ENCODE measurements around the gene GHRH.

Gene GHRH

GRCh38 chr20:37260923-37261322, 691 bp downstream of the GHRH start:
- DNase-seq (ENCODE audit: low read depth): no peak

- no peak for DNase-seq (ENCODE audit: low read depth)
These were observed 1.7 kb downstream of the GHRH start for GRCh38 chr20:37259865-37260264.

DNA sequence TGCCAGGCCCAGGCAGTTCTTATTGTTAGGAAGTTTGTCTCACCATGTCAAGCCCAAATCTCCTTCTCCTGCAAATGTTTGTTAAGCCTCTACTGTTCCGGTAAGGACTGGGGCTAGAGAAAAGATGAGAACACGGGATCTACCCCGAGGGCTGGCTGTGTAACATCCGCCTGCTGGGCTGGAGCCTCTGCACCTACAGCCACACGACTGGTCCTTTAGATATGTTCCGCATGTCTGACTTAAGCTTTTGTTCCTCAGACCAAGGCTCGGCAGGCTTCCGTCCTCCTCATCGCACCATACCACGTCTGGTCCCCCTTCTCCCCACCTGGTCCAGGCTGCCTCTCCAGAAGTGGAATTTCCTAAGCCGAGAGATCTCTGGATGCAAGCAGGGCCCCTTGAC, 2.6 kb downstream of the GHRH start:
- no peak for DNase-seq (ENCODE audit: low read depth)

- no peak for DNase-seq (ENCODE audit: low read depth)
These were observed 3.6 kb downstream of the GHRH start for GRCh38 chr20:37257988-37258387.

- DNase-seq (ENCODE audit: low read depth): no peak
These were observed 4.1 kb downstream of the GHRH start for GRCh38 chr20:37257530-37257929.

DNA sequence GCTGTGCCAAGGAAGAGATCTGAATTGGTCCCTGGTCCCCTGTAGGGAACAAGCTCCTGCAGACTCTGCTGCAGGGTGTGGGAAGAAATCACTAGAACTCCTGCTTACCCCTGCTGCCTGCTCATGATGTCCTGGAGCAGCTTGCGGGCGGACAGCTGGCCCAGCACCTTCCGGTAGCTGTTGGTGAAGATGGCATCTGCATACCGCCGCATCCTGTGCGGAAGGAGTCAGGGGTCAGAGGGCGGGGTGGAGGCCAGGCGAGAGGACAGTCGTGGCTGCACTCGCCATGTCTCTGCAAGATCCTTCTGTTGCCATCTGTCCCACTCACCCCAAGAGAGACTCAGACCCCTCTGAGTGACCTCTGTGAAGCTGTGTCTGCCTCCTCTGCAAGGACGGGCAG, 5.3 kb downstream of the GHRH start:
- DNase-seq (ENCODE audit: low read depth): no peak

- no peak for DNase-seq (ENCODE audit: low read depth)
These were observed 7.3 kb downstream of the GHRH start for GRCh38 chr20:37254114-37254878.

- no peak for DNase-seq (ENCODE audit: low read depth)
These were observed 8.5 kb downstream of the GHRH start for GRCh38 chr20:37253087-37253486.

DNA sequence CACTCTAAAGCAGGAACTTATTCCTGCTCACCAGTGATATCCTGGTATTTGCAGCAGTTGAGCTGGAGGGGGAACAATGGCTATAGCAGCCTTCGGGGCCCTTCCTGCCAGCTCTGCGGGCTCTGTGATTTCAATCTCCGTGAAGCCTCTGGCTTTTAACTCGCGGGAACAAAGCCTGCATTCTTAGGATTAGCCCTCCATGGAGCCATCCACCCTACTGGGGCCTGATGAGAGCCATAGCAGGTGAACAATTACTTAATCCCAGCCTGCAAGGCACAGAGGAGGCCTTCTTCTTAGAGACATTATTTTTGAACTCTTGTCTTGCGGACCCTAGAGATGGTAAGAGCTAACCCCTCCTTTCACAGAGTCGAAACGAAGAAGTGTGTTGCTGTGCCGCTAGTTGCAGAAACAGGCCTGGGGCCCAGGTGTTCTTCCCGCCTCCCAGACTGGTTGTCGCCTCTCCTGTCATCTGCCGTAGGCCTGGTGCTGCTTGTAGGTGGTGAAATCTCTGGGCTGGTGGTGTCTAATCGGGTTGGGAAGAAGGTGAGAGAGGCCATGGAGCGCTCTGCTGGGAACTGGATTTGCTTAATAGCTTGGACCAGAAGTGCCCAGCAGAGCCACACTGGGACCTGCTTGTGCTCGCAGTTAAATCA, 9.7 kb downstream of the GHRH start:
- no peak for DNase-seq (ENCODE audit: low read depth)

- DNase-seq (ENCODE audit: low read depth): no peak
These were observed 12.3 kb downstream of the GHRH start for GRCh38 chr20:37249304-37249703.

DNA sequence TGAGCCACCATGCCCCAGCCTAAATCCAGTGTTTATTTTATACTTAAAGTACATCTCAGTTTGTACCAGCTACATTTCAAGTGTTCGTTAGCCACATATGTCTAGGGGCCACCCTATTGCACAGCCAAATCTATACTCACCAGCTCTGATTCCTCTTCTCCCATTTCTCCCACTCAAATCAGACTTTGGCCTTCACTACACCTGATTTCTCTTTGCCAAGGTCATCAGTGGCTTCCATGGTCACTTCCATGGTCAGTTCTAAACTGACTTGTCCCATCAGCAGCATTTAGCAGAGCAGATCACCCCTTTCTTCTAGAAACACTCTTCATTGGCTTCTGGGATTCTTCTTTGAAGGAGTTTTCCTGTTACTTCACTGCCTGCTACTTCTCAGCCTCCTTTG, 14.1 kb downstream of the GHRH start:
- no peak for DNase-seq (ENCODE audit: low read depth)

DNA sequence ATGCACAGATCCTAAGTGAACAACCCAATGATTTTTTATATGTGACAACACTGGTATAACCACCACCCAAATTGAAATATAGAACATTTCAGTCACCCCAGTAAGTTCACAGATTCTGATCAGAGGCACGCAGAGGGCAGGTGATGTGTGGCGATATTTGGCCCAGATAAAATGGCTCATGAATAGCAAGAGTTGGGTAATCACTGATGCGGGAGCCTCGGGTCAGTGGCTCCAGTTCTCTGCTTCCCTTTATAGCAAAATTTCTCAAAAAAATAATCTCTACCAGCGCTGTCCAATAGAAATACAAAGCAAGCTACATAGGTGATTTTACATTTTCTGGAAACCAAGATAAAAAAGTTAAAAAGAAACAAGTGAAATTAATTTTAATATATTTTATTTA, 14.9 kb downstream of the GHRH start:
- no peak for DNase-seq (ENCODE audit: low read depth)

DNA sequence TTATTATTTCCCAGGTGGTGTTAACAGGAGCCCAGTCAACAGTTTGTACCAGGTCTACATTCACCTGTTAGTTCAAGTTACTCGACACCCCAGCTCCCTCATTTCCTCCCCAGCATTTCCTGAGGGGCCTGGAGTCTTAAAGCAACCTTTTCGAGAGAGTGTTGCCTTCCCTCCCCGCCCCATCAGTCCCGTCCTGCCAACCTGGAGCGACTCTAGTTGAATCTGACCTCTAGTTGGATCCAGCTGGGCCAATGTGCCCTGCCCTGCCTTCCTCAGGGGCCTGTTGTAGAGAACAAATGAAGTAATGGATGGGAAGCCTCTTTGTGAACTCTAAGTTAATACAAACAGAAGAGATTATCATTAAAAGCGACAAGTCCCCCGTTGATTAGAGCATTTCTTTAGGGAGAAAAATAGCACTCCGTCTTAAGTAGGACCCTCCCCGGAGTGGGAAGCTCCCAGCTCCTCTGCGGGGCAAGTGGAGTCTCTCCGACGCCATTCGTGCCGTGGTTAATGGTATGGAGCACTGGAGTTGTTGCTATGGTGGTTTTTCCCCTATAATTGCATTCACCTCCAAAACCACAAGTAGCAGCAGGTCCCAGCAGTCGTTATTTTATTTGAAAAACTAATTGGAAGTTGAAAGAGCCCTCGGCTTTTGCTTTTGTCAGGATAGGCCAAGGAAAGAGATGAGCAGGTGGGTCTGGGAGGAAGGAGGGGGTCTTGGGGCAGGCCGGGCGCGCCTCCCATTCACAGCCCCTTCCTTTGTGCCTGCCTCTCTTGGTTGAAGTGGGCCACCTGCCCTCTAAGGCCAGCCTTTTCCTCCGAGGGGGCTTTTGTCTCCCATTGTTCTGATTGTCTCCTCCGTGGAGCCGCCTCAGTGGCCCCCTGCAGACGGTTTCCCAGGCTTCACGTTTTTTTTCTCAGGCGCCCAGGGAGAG, 16.1 kb downstream of the GHRH start:
- DNase-seq (ENCODE audit: low read depth): no peak

GRCh38 chr20:37244572-37244957, 17.0 kb downstream of the GHRH start:
- DNase-seq (ENCODE audit: low read depth): no peak

DNA sequence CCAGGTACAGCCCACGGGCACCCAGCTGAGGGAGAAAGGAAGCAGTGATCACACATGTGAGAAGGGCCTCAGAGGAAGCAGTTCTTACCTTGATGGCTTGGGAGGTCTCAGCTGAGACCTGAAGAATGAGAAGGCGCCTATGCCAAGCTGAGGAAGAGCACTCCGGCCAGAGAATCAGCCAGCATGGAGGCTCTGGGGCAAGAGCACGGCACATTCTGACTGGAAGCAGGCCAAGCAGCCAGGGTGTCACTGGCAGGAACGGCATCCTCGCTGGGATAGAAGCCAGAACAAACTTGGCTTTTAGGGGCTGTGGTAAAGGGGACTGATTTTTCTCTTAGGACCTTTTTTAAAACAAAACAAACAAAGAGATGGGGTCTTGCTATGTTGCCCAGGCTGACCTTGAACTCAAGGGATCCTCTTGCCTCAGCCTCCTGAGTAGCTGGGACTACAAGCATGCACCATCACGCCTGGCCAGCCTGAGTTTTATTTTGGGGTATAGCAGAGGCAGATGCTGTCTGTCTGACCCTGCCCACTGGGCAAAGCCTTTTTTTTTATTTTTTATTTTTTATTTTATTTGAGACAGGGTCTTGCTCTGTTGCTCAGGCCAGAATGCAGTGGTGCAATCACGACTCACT, 17.6 kb downstream of the GHRH start:
- DNase-seq (ENCODE audit: low read depth): no peak

GRCh38 chr20:37243076-37243936, 18.3 kb downstream of the GHRH start:
- DNase-seq (ENCODE audit: low read depth): no peak

DNA sequence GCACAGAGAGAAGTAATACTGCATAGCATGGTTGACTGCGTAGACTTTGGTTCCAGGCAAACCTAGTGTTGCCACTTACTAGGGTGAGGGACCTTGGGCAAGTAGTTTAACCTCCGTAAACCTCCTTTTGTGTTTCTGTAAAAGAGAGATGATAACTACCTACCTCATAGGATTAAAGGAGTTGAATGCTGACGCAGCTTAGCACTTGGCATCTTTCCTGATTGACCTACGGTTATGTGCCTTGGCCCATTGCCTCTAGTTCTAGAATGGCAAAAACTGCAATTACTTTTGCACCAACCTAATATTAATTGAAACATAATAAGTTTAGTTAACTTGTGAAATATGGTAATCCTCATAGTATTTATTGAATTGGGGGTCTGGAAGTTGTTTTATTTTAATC, 19.1 kb downstream of the GHRH start:
- DNase-seq (ENCODE audit: low read depth): no peak

GRCh38 chr20:37240337-37241067, 21.1 kb downstream of the GHRH start:
- no peak for DNase-seq (ENCODE audit: low read depth)

DNA sequence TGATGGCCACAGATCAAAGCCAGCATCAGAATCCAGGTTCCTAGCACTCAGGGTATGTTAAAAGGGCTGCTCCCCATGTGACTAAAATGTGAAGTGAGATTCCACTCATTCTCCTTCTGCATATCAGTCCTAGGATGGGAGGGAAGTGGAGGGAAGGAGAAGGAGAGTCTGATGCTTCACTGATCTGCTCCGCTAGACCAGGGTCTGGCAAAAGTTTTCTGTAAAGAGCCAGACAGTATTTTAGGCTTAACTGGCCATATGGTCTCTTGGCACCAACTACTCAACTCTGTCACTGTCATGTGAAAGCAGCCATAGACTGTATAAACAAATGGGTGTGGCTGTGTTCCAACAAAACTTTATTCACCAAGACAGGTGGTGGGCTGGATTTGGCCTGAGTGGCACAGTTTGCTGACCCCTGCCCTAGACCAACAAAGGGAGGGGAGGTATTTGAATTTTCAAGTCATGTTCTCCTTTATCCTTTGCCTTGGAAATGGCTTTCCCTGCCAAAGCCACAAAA, 22.6 kb downstream of the GHRH start:
- no peak for DNase-seq (ENCODE audit: low read depth)

- DNase-seq (ENCODE audit: low read depth): no peak
These were observed 23.2 kb downstream of the GHRH start for GRCh38 chr20:37238426-37238825.

Measured in activated T-cell treated with anti-CD3 and anti-CD28 coated beads for 48 hours (primary cell).